Smooth muscle cell (in vitro differentiated cells): Measurements from ENCODE around the gene DAB2IP. TPM values are rescaled to one million over a fixed set of nuclear protein-coding genes. Genes with fewer than 3 reads are reported as not detected.

ENCODE experiments used
- DNase-seq: peaks from one replicate; lab custom pipeline; 2025; ENCODE audit not compliant: unreplicated experiment; lab: John Stamatoyannopoulos, UW
- H2AFZ ChIP-seq: fragments of 200-600 bp; sonication (generic); 2 replicates; pipeline ENCODE4 v1.6.0; 2016; ENCODE audit warnings: antibody characterized with exemption, low read depth, mild to moderate bottlenecking
- H3F3A ChIP-seq: fragments of 200-600 bp; sonication (generic); 2 replicates; pipeline ENCODE4 v1.6.0; 2017; ENCODE audit warnings: antibody characterized with exemption, low read depth
- H3K27ac ChIP-seq: fragments of 200-600 bp; sonication (generic); 2 replicates; pipeline ENCODE4 v1.5.1; 2016; ENCODE audit warnings: low read depth, mild to moderate bottlenecking
- H3K27me3 ChIP-seq: fragments of 200-600 bp; sonication (generic); 2 replicates; pipeline ENCODE4 v1.6.1; 2016; ENCODE audit warnings: low read depth, mild to moderate bottlenecking
- H3K36me3 ChIP-seq: fragments of 200-600 bp; sonication (generic); 2 replicates; pipeline ENCODE4 v1.5.1; 2016; ENCODE audit warnings: low read depth
- H3K4me1 ChIP-seq: fragments of 200-600 bp; sonication (generic); 2 replicates; pipeline ENCODE4 v1.5.1; 2016; ENCODE audit warnings: low read depth
- H3K4me2 ChIP-seq: fragments of 200-600 bp; sonication (generic); 2 replicates; pipeline ENCODE4 v1.6.0; 2016; ENCODE audit warnings: mild to moderate bottlenecking
- H3K4me3 ChIP-seq: fragments of 200-600 bp; sonication (generic); 2 replicates; pipeline ENCODE4 v1.5.1; 2016; ENCODE audit warnings: mild to moderate bottlenecking
- H3K79me2 ChIP-seq: fragments of 200-600 bp; sonication (generic); 2 replicates; pipeline ENCODE4 v1.6.0; 2016; ENCODE audit warnings: low read depth, mild to moderate bottlenecking
- H3K9ac ChIP-seq: fragments of 200-600 bp; sonication (generic); 2 replicates; pipeline ENCODE4 v1.6.0; 2016; ENCODE audit warnings: low read depth
- H3K9me3 ChIP-seq: fragments of 200-600 bp; sonication (generic); replicated peaks from 2 replicates; pipeline ENCODE4 v1.5.1; 2016; ENCODE audit warnings: low read depth
- H4K20me1 ChIP-seq: fragments of 200-600 bp; sonication (generic); 2 replicates; pipeline ENCODE4 v1.6.0; 2016; ENCODE audit warnings: low read depth
- CTCF ChIP-seq: fragments of 200-600 bp; sonication (generic); IDR thresholded peaks from 2 replicates; pipeline ENCODE4 v1.5.1; 2017; ENCODE audit warnings: borderline replicate concordance, mild to moderate bottlenecking, antibody characterized with exemption; ENCODE audit not compliant: insufficient read depth, poor library complexity, severe bottlenecking
- WGBS: methylation state at CpG from one replicate; pipeline ENCODE4 v1.1.7; 2016; ENCODE audit warnings: low lambda C conversion rate; 5-methylcytosine and 5-hydroxymethylcytosine counted together
- polyA plus RNA-seq: library from polyadenylated mRNA; unstranded; fragments of >200 nt; fragmentation: Nextera tagmentation; extraction: Ambion mirVana; gene quantifications from 2 replicates; pipeline ENCODE4 v1.2.1, GENCODE V29; 2016
- total RNA-seq: library from RNA; depleted of rRNA; stranded (reverse); fragments of >200 nt; gene quantifications from 2 replicates; pipeline ENCODE4 v1.2.3, GENCODE V29; 2014

DAB2IP gene
- total and polyA plus RNA-seq, 2 experiments from 2014 or later = 10.4 to 15.5 TPM

DNA sequence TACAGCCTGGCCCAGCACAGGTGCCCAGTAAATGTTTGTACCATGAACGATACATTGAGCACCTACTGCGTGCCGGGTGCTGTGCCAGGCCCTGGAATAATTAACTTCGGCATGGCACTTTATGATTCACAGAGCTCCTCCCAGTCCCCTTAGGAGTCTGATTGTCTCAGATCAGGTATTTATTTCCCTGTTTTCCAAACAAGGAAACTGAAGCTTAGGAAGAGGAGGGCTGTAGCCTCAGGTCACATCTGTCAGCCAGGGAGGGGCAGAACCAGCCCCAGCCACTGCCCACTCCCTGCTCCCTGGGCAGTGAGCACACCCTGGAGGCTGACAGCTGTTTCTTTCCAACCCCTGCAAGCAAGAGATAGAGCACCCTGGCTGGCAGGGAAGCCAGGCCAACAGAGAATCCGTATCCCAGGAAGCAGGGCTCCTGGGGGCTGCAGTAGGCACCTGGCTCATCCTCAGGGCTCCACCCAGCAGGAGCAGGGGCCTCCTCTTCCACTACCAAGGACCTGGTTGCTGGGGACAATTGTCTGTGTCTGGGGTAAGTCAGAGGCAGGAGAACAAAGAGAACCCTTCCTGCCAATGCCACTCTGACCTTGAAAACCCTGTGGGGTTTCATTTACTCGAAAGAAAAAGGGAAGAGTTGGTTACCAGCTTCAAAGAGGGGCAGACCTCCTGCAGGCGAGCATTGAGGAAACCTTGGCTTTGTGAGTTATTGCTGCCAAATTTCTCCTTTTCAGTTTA lies 69.0 kb downstream of the DAB2IP start:
- Histone ChIP-seq H3K27ac (no peak overlapping the region), H3K4me1 (peaks cover 24% of the 10 kb centered on the region), H3F3A (no peaks in the 10 kb centered on the region), H3K9ac (no peak overlapping the region), H3K4me2 (no peak overlapping the region), H4K20me1 (peaks cover 98% of the 10 kb centered on the region), H3K79me2 (peaks cover 75% of the 10 kb centered on the region), H2AFZ (no peak overlapping the region), H3K9me3 (no peaks in the 10 kb centered on the region), H3K27me3 (no peaks in the 10 kb centered on the region), H3K36me3 (no peaks in the 10 kb centered on the region), H3K4me3 (no peak overlapping the region)
- 91% methylated on average over 7 of the region's 7 CpGs for WGBS
- DNase-seq = no peak
- TF ChIP-seq CTCF = no peak

GRCh38 chr9:121721058-121721350 lies 69.6 kb downstream of the DAB2IP start:
- whole genome bisulfite sequencing = 100% methylated on average over 1 of the region's 1 CpG
- H3K36me3 ChIP-seq = no peaks in the 10 kb centered on the region
- H3K4me3 ChIP-seq = no peak overlapping the region
- no peak for TF ChIP-seq CTCF
- H3K4me1 ChIP-seq = peaks cover 24% of the 10 kb centered on the region
- no peak overlapping the region for H3K9ac ChIP-seq
- no peak overlapping the region for H3K27ac ChIP-seq
- no peaks in the 10 kb centered on the region for H3K27me3 ChIP-seq
- DNase-seq = no peak
- H3K4me2 ChIP-seq = no peak overlapping the region
- H3F3A ChIP-seq = no peaks in the 10 kb centered on the region
- H2AFZ ChIP-seq = no peak overlapping the region
- H3K9me3 ChIP-seq = no peaks in the 10 kb centered on the region
- H3K79me2 ChIP-seq = peaks cover 74% of the 10 kb centered on the region
- peaks cover 98% of the 10 kb centered on the region for H4K20me1 ChIP-seq

DNA sequence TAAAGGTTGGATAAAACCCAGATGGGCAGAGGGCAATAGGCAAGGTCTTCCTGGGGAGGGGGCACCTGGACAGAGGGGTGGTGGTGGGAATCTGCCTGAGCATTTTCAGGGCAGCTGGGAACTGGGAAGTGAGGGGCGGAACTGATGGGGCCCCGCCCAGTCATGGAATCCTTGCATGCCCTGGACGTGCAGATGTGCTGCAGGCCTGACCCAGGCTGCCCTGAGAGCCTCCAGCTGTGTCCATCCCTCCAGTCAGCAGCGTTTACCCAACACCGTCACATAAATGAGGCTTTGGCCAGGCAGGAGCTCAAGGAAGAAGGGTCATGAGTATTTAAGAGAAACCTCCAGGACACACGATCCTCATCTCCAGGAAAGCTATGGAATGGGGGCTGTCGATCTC lies 70.3 kb downstream of the DAB2IP start:
- no peaks in the 10 kb centered on the region for H3K9me3 ChIP-seq

More for the DNA sequence above, 70.3 kb downstream of the DAB2IP start:
- Histone ChIP-seq H2AFZ (no peak overlapping the region), H3K4me3 (no peak overlapping the region), H3K27me3 (no peaks in the 10 kb centered on the region), H3K79me2 (peaks cover 74% of the 10 kb centered on the region), H4K20me1 (peaks cover 98% of the 10 kb centered on the region), H3K9ac (no peak overlapping the region), H3K36me3 (no peaks in the 10 kb centered on the region), H3K4me1 (peaks cover 24% of the 10 kb centered on the region), H3K4me2 (no peak overlapping the region), H3K27ac (no peak overlapping the region), H3F3A (no peaks in the 10 kb centered on the region)
- no peak for DNase-seq
- 73% methylated on average over 7 of the region's 7 CpGs for WGBS
- no peak for TF ChIP-seq CTCF
